NB4 (cell line): ENCODE measurements around the gene ENOX1.
"Not testable (repeated sequence)": the region's sequence is repeated elsewhere in the genome, so short reads cannot be mapped to it uniquely, and the experiment has no call there.

Source experiments
- CTCF ChIP-seq: IDR thresholded peaks from one replicate; pipeline ENCODE4 v1.5.1; 2012; ENCODE audit warnings: low read depth, low read length
- MYC ChIP-seq: IDR thresholded peaks from 2 replicates; pipeline ENCODE4 v1.6.1; 2011; ENCODE audit warnings: low read depth, low read length

- not testable (repeated sequence) for TF ChIP-seq MYC, CTCF
Observed at GRCh38 chr13:43824656-43825055, 37.9 kb upstream of the ENOX1 start.
